Measurements from ENCODE around the gene IVD.

DNA sequence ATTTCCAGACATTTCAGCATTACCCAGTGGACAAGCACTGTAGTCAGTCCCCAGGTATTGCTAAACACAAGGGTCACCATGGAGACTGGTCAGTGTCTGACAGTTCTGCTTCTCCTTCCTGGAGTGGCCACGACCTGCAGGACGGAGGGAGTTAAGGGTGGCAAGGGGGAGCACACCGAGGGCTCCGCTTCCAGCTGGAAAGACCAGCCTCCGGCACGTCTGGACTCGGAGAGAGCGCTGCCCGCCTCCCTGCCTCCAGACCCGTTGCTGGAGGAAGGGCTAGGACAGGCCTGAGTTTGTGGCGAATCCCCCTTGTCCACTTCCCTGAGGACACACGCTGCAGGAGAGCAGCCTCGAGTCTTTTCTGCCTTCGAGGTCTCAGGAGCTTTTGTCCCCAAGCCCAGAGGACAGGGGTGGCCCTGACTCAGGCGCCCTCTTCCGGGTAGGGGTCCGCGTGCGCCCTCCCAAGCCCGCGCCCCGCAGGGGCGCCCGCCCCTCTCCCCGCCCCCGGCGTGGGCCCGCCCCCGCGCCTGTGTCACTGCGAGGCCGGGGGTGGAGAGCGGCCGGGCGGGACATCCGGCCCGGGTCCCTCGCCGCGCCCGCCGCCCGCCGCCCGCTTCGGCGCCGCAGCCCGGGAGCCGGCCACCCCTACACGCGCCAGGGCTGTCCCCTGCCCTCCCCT is 65.0 kb downstream of the IVD start, which contains the start of gene CHST14:
- TF ChIP-seq, protein P1, sequence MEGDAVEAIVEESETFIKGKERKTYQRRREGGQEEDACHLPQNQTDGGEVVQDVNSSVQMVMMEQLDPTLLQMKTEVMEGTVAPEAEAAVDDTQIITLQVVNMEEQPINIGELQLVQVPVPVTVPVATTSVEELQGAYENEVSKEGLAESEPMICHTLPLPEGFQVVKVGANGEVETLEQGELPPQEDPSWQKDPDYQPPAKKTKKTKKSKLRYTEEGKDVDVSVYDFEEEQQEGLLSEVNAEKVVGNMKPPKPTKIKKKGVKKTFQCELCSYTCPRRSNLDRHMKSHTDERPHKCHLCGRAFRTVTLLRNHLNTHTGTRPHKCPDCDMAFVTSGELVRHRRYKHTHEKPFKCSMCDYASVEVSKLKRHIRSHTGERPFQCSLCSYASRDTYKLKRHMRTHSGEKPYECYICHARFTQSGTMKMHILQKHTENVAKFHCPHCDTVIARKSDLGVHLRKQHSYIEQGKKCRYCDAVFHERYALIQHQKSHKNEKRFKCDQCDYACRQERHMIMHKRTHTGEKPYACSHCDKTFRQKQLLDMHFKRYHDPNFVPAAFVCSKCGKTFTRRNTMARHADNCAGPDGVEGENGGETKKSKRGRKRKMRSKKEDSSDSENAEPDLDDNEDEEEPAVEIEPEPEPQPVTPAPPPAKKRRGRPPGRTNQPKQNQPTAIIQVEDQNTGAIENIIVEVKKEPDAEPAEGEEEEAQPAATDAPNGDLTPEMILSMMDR (conservative IDR thresholded peaks at IDR 0.05): no peak
- TF ChIP-seq ZFX (IDR thresholded peaks at IDR 0.05): no peak
